Globus pallidus (tissue), 1 donor: Measurements from ENCODE around the gene TTLL10.

Experiments
- DNase-seq: peaks from one replicate; pipeline ENCODE4 v3.0.0-alpha.2; 2015; ENCODE audit warnings: low spot score

The TTLL10 gene

GRCh38 chr1:1206376-1206965 is 32.8 kb downstream of the TTLL10 start, which contains the start of gene TNFRSF18:
TSS of gene TNFRSF18 (minus strand) at chr1:1206592. CDS start at chr1:1206571, 21 bp downstream.
- no peak for DNase-seq

GRCh38 chr1:1206966-1207531 is 33.4 kb downstream of the TTLL10 start:
- no peak for DNase-seq

- DNase-seq, result no peak
Observed at GRCh38 chr1:1207571-1207892, 33.9 kb downstream of the TTLL10 start.

DNA sequence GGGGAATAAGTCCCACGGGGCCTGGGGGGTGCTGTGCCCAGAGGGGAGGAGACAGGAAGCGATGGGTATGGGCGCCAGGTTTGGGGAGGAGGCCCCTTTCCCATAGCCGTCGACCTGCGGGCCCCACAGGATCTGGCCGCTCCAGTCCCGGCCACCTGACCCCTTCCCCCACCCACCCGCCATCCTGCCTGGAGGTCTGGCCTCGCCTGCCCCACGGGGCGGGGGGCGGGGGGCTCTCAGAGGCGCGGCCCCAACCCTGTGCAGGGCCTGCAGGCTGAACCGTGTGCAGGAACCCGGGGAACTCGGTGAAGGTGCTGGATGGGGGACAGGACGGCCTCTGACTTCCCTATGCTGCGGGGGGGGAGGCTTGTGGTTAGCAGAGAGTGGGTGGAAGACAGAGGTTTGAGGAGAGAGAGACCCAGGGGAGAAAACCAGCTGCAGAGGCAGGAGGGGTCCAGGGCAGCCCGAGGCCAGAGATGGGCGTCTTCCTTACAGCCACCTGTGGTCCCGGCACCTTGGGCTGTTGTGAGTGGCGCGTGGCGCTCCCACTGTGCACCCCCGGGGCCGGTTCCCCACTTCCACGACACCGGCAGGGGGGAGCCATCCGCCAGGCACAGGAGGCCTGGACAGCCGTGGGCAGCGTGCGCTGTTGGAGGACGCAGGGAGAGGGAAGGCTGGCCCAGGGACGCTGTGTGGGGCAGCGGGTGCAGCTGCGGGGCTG is 35.2 kb downstream of the TTLL10 start:
- DNase-seq, result no peak

DNA sequence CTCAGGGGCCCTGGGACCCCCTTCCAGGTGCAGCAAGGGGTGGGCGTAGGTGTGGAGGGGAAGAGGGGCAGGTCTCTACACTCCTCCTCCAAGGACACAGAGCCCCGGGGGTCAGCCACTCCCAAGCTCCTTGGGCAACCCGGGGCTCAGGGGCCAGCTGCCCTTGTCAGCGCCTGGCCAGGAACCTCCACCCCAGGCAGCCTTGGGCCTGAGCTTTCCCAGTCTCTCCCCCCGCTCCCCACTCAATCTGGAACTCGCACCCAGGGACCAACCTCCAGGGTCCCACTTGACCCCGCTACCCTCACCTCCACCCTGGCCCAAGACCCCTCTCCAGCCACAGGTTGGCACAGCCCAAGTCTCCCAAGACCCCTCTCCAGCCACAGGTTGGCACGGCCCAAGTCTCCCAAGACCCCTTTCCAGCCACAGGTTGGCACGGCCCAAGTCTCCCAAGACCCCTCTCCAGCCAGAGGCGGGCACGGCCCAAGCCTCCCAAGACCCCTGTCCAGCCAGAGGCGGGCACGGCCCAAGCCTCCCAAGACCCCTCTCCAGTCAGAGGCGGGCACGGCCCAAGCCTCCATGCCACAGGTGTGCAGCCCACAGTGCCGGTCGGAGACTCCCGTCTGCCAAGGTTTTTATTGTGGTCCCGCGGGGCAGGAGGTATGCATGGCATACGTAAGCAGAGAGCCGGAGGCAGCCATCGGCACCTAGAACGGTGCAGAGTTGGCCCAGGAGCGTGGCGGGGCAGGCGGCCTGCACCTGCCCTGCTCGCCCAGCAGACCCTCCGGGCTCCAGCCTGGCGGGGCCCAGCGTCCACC is 37.3 kb downstream of the TTLL10 start:
- DNase-seq, result no peak

GRCh38 chr1:1211541-1212441 is 38.1 kb downstream of the TTLL10 start:
- DNase-seq, result no peak

DNA sequence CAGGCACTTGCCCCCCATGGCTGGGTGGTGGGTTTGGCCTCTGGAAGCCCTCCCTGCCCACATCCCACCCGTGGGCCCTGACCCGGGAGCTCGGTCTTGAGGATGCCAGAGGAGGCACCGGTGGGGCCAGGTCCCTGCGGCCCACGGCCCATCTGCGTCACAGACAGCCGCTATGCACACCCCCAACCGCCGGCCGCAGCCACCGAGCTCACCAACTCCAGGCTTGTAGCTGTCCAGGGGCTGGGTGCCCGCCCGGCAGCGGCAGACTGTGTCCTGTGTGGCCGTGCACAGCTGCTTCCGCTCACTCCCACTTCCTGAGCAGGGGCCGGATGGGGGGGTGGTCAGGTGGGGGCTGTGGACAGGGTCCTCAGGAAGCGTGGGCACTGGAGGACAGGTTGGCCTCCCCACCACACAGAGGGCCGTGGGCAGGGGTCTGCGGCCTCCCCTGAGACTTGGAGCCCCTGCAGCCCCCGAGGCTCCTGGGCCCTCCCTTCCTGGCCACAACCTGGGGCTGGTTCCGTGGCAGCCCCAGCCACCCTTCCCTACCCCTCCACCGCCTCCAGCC is 39.2 kb downstream of the TTLL10 start:
- DNase-seq, result no peak

- DNase-seq, result no peak
Observed at GRCh38 chr1:1213345-1214265, 39.9 kb downstream of the TTLL10 start, which contains the start of gene TNFRSF4. TSS of gene TNFRSF4 (minus strand) at chr1:1214153. CDS start at chr1:1214127, 26 bp downstream.

DNA sequence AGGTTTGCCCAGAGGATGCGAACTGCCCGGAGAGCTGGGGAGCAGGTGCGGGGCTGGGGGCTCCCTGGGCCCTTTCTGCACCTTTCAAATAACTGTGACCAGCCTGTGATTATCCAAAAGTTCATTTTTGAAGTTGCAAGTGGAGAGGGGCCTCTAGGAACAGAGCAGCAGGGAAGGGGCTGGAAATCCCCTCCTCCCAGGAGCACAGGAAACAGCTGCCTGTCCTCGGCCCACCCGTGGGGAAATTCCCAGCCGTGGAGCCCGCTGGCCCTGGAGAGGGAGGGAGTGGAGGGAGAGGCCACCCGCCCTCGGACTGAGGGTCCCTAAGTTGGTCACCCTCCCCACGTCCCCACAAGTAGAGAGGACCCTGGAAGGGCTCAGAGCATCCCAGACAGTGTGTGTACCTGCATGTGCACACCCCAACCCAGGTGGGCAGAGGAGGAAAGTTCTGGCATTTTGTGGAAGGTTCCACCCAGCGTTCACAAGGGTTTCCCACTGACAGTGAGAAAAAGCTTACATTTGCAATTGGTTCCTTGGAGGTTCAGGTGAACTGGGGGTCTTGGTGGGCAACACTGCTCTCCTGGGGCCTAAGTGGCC is 41.5 kb downstream of the TTLL10 start:
- no peak for DNase-seq

GRCh38 chr1:1215881-1216605 is 42.4 kb downstream of the TTLL10 start:
- no peak for DNase-seq

DNA sequence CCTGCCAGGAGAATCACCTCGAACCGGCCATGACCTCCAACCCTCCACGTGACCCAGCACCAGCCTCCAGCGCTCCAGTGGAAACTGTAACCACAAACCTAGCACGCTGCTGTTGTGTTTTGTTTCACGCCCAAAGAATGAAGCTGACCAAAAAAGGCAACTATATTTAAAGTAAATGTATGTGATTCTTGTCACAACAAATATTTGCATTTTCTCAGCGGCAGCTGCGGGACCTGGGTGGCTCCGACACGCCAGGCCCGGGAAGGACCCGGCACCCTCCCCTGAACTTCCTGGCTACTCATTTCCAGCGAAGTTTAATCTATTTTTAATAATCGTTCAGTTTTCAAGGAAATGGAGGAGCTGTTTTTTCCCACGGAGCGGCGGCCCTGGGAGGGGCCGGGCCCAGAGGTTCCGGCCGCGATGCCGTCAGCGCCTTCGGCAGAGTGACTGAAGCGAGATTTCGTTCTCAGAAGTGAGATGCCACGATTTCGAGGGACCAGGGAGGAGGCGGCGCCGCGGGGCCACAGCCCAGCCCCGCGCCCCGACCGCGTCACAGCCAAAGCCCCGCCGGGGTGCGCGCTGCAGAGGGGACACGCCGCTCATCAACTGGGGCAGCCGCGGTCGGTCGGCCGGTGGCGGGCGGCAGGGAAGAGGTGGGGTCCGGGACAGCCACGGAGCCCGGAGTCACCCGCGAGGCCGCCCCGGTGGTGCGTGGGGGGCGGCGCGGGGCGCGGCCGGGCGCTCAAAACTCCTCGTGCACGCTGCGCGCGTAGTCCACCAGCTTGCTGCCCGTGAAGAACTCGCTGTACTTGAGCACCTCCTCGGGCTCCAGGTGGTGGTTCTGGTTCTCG is 43.3 kb downstream of the TTLL10 start:
- DNase-seq, result no peak

DNA sequence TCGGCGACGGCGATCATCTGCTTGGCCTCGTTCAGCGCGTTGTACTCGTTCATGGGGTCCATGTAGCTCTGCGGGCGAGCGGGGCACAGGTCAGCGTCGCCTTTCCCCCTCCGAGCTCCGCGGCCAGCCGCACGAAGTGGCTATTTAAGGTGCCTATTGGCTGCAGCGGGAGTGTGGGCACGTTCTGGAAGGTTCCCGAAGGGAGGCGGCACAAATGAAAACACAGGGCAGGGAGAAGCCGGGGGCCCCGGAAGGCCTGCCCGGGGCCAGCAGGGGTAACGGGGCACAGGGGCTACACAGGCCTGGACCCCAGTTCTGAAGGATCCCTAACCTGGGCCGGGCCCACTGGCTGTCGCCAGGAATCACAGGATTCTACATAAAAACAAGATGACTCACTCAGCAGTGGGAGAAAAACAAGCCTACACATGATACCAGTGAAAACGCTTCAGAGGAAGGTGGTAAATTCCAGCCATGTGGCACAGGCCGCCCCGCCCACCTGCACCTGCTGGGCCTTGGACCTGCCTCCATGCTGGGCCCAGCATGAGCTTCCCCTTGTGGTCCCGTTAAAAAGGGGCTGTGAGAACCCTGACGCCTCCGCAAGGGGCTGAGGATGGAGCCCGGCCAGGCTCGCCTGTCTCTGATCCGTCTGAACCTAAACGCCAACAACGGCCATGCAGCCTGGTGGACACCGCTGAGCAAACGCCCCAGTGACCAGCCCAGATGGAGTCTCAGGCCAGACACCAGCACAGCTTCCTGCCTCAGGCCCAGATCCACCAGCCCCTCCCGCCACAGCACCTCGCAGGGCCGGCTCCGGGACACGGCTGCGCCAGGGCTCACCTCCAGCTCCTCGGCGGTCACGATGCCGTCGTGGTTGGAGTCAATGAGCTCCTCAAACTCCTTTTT is 44.2 kb downstream of the TTLL10 start:
- no peak for DNase-seq

GRCh38 chr1:1218524-1219200 is 45.0 kb downstream of the TTLL10 start:
- no peak for DNase-seq

DNA sequence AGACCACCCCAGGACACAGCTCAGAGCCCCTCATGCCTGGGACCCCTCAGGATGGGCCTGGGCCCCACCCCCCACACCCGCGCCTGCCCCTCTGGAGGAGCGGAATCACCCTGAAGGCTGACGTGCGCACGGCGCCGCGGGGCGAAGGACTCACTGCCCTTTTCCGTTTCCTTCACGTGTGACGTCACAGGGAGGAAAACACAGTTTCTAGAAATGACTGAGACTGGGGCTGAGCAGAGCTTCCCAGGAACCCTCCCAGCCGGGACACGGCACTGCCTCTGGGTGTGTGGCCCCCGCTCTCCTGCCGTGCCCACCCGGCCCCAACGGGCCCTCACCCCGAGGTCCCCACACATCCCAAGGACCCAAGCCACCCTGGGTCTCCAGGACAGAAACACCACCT is 45.7 kb downstream of the TTLL10 start:
- DNase-seq, result no peak

DNA sequence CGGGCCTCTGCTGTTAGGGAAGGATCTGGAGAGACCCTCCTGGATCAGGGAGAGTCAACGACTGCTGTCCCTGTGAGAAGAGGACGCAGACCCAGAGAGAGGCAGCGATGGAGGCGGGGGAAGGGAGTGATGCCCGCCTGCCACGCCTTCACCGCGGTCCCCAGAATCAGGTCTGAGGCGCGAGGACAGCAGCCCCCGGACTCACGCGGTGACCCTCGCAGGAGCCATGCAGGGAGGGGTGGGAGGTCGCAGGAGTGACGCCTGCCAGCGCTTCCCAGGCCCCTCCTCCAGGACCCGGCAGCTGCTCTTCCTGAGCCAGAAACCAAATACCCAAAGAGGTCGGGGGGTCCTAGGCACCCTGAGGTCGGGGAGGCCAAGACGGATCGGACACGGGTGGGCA is 46.5 kb downstream of the TTLL10 start:
- DNase-seq, result no peak

- DNase-seq, result no peak
Observed at GRCh38 chr1:1221887-1222574, 48.4 kb downstream of the TTLL10 start.
